GM18870 (cell line): ENCODE data around the gene UBE2L3.
"Not testable (repeated sequence)": the region's sequence is repeated elsewhere in the genome, so short reads cannot be mapped to it uniquely, and the experiment has no call there.

ENCODE experiments used
- ATAC-seq: cut with Tn5 transposase; IDR thresholded peaks from one replicate; pipeline ENCODE4 v1.9.1; 2021; ENCODE audit warnings: moderate library complexity; ENCODE audit not compliant: unreplicated experiment

UBE2L3 gene

GRCh38 chr22:21567456-21568346 is at the start of gene UBE2L3:
UBE2L3 (plus strand) TSS chr22:21567714; CDS start chr22:21567745, 31 bp downstream.
- no peak for ATAC-seq

- not testable (repeated sequence) for ATAC-seq
Observed at GRCh38 chr22:21526705-21527500, 40.6 kb upstream of the UBE2L3 start.

- ATAC-seq, result not testable (repeated sequence)
Observed at GRCh38 chr22:21531525-21531924, 36.0 kb upstream of the UBE2L3 start.

GRCh38 chr22:21532863-21533648 is 34.5 kb upstream of the UBE2L3 start:
- not testable (repeated sequence) for ATAC-seq

- not testable (repeated sequence) for ATAC-seq
Observed at GRCh38 chr22:21539862-21540261, 27.7 kb upstream of the UBE2L3 start.

GRCh38 chr22:21544432-21545322 is 22.8 kb upstream of the UBE2L3 start:
- not testable (repeated sequence) for ATAC-seq

- not testable (repeated sequence) for ATAC-seq
Observed at GRCh38 chr22:21549558-21549957, 18.0 kb upstream of the UBE2L3 start.

- not testable (repeated sequence) for ATAC-seq
Observed at GRCh38 chr22:21550008-21550677, 17.4 kb upstream of the UBE2L3 start.

GRCh38 chr22:21550678-21551047 is 16.9 kb upstream of the UBE2L3 start:
- ATAC-seq, result not testable (repeated sequence)

- ATAC-seq, result not testable (repeated sequence)
Observed at GRCh38 chr22:21551361-21551760, 16.2 kb upstream of the UBE2L3 start, which contains the start of gene RIMBP3C. RIMBP3C (minus strand) TSS chr22:21551461; CDS start chr22:21550976, 485 bp downstream.

- not testable (repeated sequence) for ATAC-seq
Observed at GRCh38 chr22:21559345-21560125, 8.0 kb upstream of the UBE2L3 start.

GRCh38 chr22:21560657-21561056 is 6.9 kb upstream of the UBE2L3 start:
- ATAC-seq, result not testable (repeated sequence)

GRCh38 chr22:21563912-21564311 is 3.6 kb upstream of the UBE2L3 start:
- ATAC-seq, result no peak

- no peak for ATAC-seq
Observed at GRCh38 chr22:21564411-21564810, 3.1 kb upstream of the UBE2L3 start.

- no peak for ATAC-seq
Observed at GRCh38 chr22:21568347-21569075, 997 bp downstream of the UBE2L3 start.

- not testable (repeated sequence) for ATAC-seq
Observed at GRCh38 chr22:21569076-21569427, 1.5 kb downstream of the UBE2L3 start.

GRCh38 chr22:21569459-21570170 is 2.1 kb downstream of the UBE2L3 start:
- ATAC-seq, result no peak
